GM12878 (cell line): Measurements from ENCODE around the gene ORC1. TPM values are rescaled to one million over a fixed set of nuclear protein-coding genes. Genes with fewer than 3 reads are reported as not detected.
A peak's percentile ranks its signal among the peaks of the same experiment; 100 is the strongest.

Source experiments
- ATAC-seq: fragments of 200-7000 bp; cut with Tn5 transposase; 3 replicates; pipeline ENCODE4 v1.9.1; 2020; ENCODE audit warnings: mild to moderate bottlenecking, moderate library complexity
- BruUV-seq: library from RNA; stranded (reverse); fragments of 400-500 nt; replicated peaks from 2 replicates; lab custom pipeline; 2021; lab: Mats Ljungman, UMichigan
- CTCF ChIA-PET: fragments of 300-600 bp; sonication (Branson Sonifier 250); formaldehyde crosslinking; extraction: SDS; loops from one replicate; lab custom pipeline; 2021; ENCODE audit warnings: inconsistent platforms; lab: Yijun Ruan, JAX
- POLR2A ChIA-PET: fragments of 350-600 bp; formaldehyde crosslinking; extraction: SDS; loops from one replicate; lab custom pipeline; 2021; ENCODE audit warnings: inconsistent platforms; lab: Charles Lee
- RAD21 ChIA-PET: fragments of 300-600 bp; sonication (Branson Sonifier 250); formaldehyde crosslinking; loops from one replicate; lab custom pipeline; 2023; ENCODE audit warnings: antibody characterized with exemption; ENCODE audit not compliant: unreplicated experiment; lab: Charles Lee
- SMC1A ChIA-PET: fragments of 300-600 bp; sonication (Branson Sonifier 250); formaldehyde crosslinking; loops from one replicate; lab custom pipeline; 2023; ENCODE audit not compliant: unreplicated experiment, uncharacterized antibody; lab: Charles Lee
- DNase-seq: peaks from one replicate; pipeline ENCODE4 v3.0.0-alpha.2; 2011; ENCODE audit warnings: low read depth, low spot score
- FAIRE-seq: peaks from 3 replicates; lab custom pipeline; 2011; peaks lifted over from hg19 to GRCh38; lab: Jason Lieb, UNC
- H2AFZ ChIP-seq: 2 replicates; pipeline ENCODE4 v1.6.0; 2011; ENCODE audit warnings: low read depth, low read length, control low read depth; ENCODE audit not compliant: control insufficient read depth
- H3K27ac ChIP-seq: 2 replicates; pipeline ENCODE4 v1.5.1; 2011; ENCODE audit warnings: control low read depth; ENCODE audit not compliant: control insufficient read depth, insufficient read depth
- H3K27me3 ChIP-seq, 2 experiments: replicated peaks in 1 of 2; 2 replicates each; pipeline versions ENCODE4 v1.6.0 to v1.6.1; 2011; ENCODE audit warnings: low read length in 1 of 2; ENCODE audit not compliant: control insufficient read depth in 2 of 2, insufficient read depth in 2 of 2
- H3K36me3 ChIP-seq, 2 experiments: 2 replicates each; pipeline ENCODE4 v1.5.1; 2011; ENCODE audit warnings: low read length in 1 of 2; ENCODE audit not compliant: control insufficient read depth in 2 of 2, insufficient read depth in 2 of 2
- H3K4me1 ChIP-seq: 2 replicates; pipeline ENCODE4 v1.6.1; 2011; ENCODE audit warnings: mild to moderate bottlenecking, low read length, moderate library complexity, mixed read lengths; ENCODE audit not compliant: control insufficient read depth, insufficient read depth
- H3K4me2 ChIP-seq: 2 replicates; pipeline ENCODE4 v1.6.0; 2011; ENCODE audit warnings: control low read depth; ENCODE audit not compliant: control insufficient read depth, insufficient read depth
- H3K4me3 ChIP-seq: fragments of 200-600 bp; sonication (generic); 2 replicates; pipeline ENCODE4 v1.5.1; 2016
- H3K79me2 ChIP-seq: 2 replicates; pipeline ENCODE4 v1.6.0; 2011; ENCODE audit warnings: low read length; ENCODE audit not compliant: control insufficient read depth, insufficient read depth
- H3K9ac ChIP-seq: 2 replicates; pipeline ENCODE4 v1.8.0; 2011; ENCODE audit warnings: low read length, control low read depth, mixed read lengths; ENCODE audit not compliant: control insufficient read depth, insufficient read depth
- H3K9me3 ChIP-seq: replicated peaks from 3 replicates; pipeline ENCODE4 v1.5.1; 2011; ENCODE audit warnings: mild to moderate bottlenecking, low read length; ENCODE audit not compliant: control insufficient read depth, insufficient read depth
- H4K20me1 ChIP-seq: 2 replicates; pipeline ENCODE4 v1.6.0; 2011; ENCODE audit not compliant: control insufficient read depth, insufficient read depth
- PRDM15 ChIP-seq: fragments of 450-650 bp; formaldehyde crosslinking; IDR thresholded peaks from 2 replicates; pipeline ENCODE4 v1.4.0; 2020; ENCODE audit warnings: mild to moderate bottlenecking, moderate library complexity
- RAD51 ChIP-seq: fragments of 450-650 bp; IDR thresholded peaks from 2 replicates; pipeline ENCODE4 v1.6.1; 2016; ENCODE audit warnings: moderate library complexity, mild to moderate bottlenecking, inconsistent platforms
- WGBS: methylation state at CpG from one replicate; pipeline ENCODE4 v1.1.6; 2016; ENCODE audit warnings: low lambda C conversion rate; ENCODE audit not compliant: insufficient replicate concordance, insufficient coverage; ENCODE audit errors: missing lambda C conversion rate; 5-methylcytosine and 5-hydroxymethylcytosine counted together
- in situ Hi-C: fragments of 300-500 bp; cut with MboI; formaldehyde crosslinking; loops from 9 replicates; pipeline ENCODE4 v1.14.3; 2018; ENCODE audit warnings: mixed read lengths
- intact Hi-C: fragments of 100-400 bp; cut with micrococcal nuclease; formaldehyde crosslinking; loops from one replicate; pipeline ENCODE4 v1.14.2; 2022; ENCODE audit not compliant: unreplicated experiment
- polyA plus RNA-seq, 11 experiments: library from polyadenylated mRNA; depleted of rRNA in 4 of 11; unstranded in 6 of 11; stranded (reverse) in 5 of 11; fragments of >200 nt; fragmentation: Nextera tagmentation in 4 of 11; fragmentation: Illumina TruSeq in 1 of 11; extraction: Ambion mirVana in 4 of 11; extraction: Trizol in 1 of 11; gene quantifications; 1 replicate in 1 of 11; 2 replicates in 10 of 11; pipeline versions ENCODE4 v1.2.1 to v1.2.3, GENCODE V29; 2011 to 2016; ENCODE audit warnings: inconsistent platforms in 2 of 11, missing spikeins in 2 of 11, low read depth in 1 of 11
- total RNA-seq, 4 experiments: library from RNA; depleted of rRNA in 3 of 4; stranded (reverse); fragments of >200 nt in 3 of 4; fragmentation: Illumina TruSeq in 1 of 4; extraction: Trizol in 1 of 4; gene quantifications; 2 replicates each; pipeline versions ENCODE4 v1.2.1 to v1.2.3, GENCODE V29; 2013 to 2021
- TF ChIP-seq, protein P1 (sequence below): IDR thresholded peaks from 2 replicates; pipeline ENCODE4 v1.6.1; 2011; ENCODE audit warnings: borderline replicate concordance, low read depth, mild to moderate bottlenecking, moderate library complexity, low read length; ENCODE audit not compliant: insufficient read depth, poor library complexity, severe bottlenecking

ORC1 gene
- total and polyA plus RNA-seq, 10 of the 15 experiments (the other 5 are each of a cell fraction or from before 2014, with no cell fraction given): 7.7 to 34.6 (median 28.7) TPM

- Histone ChIP-seq H3K4me3 (no peak overlapping the region), H3K9me3 (no peaks in the 10 kb centered on the region), H3K79me2 (peaks cover 35% of the 10 kb centered on the region), H3K27ac (no peak overlapping the region), H3K4me2 (peak overlapping the region; percentile 19; the same call in 1 of the 2 replicates), H4K20me1 (no peaks in the 10 kb centered on the region), H3K36me3 (peaks cover 3 to 22% of the 10 kb centered on the region in 2 experiments), H3K9ac (no peak overlapping the region), H2AFZ (no peak overlapping the region), H3K4me1 (no peaks in the 10 kb centered on the region), H3K27me3 (no peaks in the 10 kb centered on the region)
- ChIA-PET CTCF (interaction anchor here (0.7 to 2.3 kb wide), 2 partner anchors 286 to 512 kb away, joined by 3 to 6 read pairs; no protein-coding TSS in a partner anchor), RAD21 (no interaction called here), SMC1A (interaction anchor here (1.0 kb wide), 1 partner anchor 35 kb away, joined by 4 read pairs; no protein-coding TSS in a partner anchor), POLR2A (interaction anchor here (0.7 kb wide), 1 partner anchor 820 kb away, joined by 3 read pairs; no protein-coding TSS in a partner anchor)
- no TSS peak for BruUV-seq
- intact Hi-C loops (loop anchor here (5.0 kb wide), 1 partner anchor 287 kb away; no protein-coding TSS in a partner anchor), in situ Hi-C loops (loop anchor here (5.0 kb wide), 1 partner anchor 287 kb away; no protein-coding TSS in a partner anchor)
- FAIRE-seq: no peak
- WGBS: 100% methylated on average over 6 of the region's 6 CpGs
- no peak for DNase-seq
- ATAC-seq: no peak
- TF ChIP-seq, protein P1, sequence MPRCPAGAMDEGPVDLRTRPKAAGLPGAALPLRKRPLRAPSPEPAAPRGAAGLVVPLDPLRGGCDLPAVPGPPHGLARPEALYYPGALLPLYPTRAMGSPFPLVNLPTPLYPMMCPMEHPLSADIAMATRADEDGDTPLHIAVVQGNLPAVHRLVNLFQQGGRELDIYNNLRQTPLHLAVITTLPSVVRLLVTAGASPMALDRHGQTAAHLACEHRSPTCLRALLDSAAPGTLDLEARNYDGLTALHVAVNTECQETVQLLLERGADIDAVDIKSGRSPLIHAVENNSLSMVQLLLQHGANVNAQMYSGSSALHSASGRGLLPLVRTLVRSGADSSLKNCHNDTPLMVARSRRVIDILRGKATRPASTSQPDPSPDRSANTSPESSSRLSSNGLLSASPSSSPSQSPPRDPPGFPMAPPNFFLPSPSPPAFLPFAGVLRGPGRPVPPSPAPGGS: peak; percentile 43
- TF ChIP-seq RAD51: no peak
These were observed 4.1 kb downstream of the ORC1 start for GRCh38 chr1:52400131-52400530.

GRCh38 chr1:52399629-52400028 is 4.6 kb downstream of the ORC1 start:
- in situ Hi-C loops: loop anchor here (5.0 kb wide), 1 partner anchor 288 kb away; no protein-coding TSS in a partner anchor
- DNase-seq: no peak
- no peak for FAIRE-seq
- H3K4me3 ChIP-seq: no peak overlapping the region
- no peaks in the 10 kb centered on the region for H4K20me1 ChIP-seq
- H3K4me2 ChIP-seq: no peak overlapping the region
- SMC1A ChIA-PET: no interaction called here
- no peak overlapping the region for H3K9ac ChIP-seq
- peaks cover 30% of the 10 kb centered on the region for H3K79me2 ChIP-seq
- intact Hi-C loops: loop anchor here (5.0 kb wide), 1 partner anchor 288 kb away; no protein-coding TSS in a partner anchor
- POLR2A ChIA-PET: interaction anchor here (0.7 kb wide), 1 partner anchor 820 kb away, joined by 3 read pairs; no protein-coding TSS in a partner anchor
- H3K4me1 ChIP-seq: no peaks in the 10 kb centered on the region
- no peak for ATAC-seq
- no peaks in the 10 kb centered on the region for H3K9me3 ChIP-seq
- RAD21 ChIA-PET: no interaction called here
- WGBS: 98% methylated on average over 3 of the region's 3 CpGs
- H3K36me3 ChIP-seq: peaks cover 3 to 22% of the 10 kb centered on the region in 2 experiments
- no peak overlapping the region for H2AFZ ChIP-seq
- CTCF ChIA-PET: interaction anchor here (0.7 to 2.3 kb wide), 2 partner anchors 286 to 511 kb away, joined by 3 to 6 read pairs; no protein-coding TSS in a partner anchor
- H3K27ac ChIP-seq: no peak overlapping the region
- no peaks in the 10 kb centered on the region for H3K27me3 ChIP-seq
- no TSS peak for BruUV-seq
- no peak for TF ChIP-seq PRDM15 (CRISPR knock-in tag)
